NOMO-1 treated with dmso at 0.1 percent for 144 hours (cell line): ENCODE data around the gene CFAP20.
A peak's percentile ranks its signal among the peaks of the same experiment; 100 is the strongest.

Experiments
- DNase-seq: peaks from one replicate; lab custom pipeline; 2025; ENCODE audit not compliant: unreplicated experiment; lab: John Stamatoyannopoulos, UW

The CFAP20 gene

DNA sequence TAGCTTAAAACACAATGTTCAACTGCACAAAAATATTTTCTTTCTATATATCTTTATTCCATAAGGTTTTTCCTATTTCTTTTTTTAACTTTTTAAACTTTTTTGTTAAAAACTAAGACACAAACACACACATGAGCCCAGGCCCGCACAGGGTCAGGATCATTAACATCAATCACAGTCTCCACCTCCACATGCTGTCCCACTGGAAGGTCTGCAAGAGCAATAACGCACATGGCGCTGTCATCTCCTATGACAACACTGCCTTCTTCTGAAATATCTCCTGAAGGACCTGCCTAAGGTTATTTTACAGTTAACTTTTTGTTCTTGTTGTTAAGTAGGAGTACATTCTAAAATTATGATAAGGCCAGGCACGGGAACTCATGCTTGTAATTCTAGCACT, 4.1 kb downstream of the CFAP20 start:
- DNase-seq, result no peak

DNA sequence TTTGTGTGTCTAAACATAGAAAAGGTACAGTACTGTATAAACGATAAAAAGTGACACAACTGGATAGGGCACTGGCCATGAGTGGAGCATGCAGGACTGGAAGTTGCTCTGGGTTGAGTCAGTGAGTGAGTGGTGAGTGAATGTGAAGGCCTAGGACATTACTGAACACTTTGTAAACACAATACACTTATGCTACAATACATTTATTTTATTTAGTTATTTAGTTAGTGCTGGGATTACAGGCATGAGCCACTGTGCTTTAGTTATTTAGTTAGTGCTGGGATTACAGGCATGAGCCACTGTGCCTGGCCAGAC, 4.6 kb downstream of the CFAP20 start:
- DNase-seq, result no peak

DNA sequence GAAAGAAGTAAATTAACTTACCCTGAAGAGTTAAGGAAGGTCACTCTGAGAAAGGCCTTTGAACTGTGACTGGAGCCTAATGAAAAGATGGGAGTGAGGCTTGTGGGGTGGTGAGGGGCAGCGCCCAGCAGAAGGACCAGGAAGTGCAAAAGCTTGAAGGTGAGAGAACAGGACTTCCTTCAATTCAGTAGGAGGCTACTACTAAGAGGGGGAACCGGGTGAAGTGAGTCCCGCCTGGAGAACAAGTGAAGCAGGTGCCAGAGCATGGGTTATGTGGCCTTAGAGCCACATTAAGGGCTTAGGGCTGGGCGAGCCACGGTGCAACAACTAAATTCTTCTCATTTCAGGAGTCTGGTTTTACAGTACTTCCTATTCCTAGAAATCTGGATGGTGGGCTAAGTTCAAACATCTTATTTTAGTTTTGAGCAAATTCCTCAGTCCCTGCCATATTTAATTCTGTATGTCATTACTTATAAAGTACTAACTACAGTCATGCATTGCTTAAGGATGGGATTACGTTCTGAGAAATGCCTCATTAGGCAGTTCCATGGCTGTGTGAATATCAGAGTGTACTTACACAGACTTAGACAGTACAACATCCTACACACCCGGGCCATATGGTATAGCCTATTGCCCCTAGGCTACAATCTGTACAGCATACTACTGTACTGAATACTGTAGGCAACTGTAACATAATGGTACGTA, 5.1 kb downstream of the CFAP20 start:
- DNase-seq, result no peak

DNA sequence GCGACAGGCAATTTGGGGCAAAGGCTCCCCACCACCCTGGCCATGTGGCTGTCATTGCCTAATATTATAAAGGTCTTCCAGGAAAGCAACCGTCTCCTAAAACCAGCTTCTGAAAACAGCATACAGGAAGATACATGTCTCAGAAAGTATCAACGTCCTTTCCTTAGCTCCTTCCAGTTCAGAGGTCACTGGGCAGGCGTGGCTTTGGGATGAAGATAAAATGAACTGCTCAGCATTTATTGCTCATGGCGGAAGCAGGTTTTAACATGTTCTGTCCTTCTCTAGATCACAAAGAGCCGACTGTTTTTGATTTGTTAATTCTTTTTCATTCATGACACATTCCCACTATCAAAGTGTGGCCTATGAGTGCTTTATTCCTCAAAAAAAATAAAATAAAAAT, 8.0 kb downstream of the CFAP20 start:
- DNase-seq, result no peak

DNA sequence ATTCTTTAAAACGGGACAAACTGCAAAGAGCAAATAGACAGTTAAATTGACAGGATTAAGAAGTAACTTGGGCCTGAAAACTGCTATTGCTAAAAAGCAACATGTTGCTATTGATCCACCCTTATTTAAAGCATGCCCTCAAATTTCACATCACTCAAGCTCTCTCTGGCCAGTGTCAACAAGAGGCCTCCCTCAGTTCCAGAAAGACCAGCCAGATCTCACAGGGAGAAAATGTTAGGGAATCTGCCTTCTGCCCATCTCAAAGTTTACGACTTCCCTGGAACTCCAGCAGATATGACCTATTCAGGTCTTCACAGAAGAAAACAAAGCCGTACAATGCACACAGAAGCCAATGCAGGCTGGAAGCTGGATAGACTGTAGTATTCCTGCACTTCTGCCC, 8.9 kb downstream of the CFAP20 start:
- DNase-seq, result no peak

DNA sequence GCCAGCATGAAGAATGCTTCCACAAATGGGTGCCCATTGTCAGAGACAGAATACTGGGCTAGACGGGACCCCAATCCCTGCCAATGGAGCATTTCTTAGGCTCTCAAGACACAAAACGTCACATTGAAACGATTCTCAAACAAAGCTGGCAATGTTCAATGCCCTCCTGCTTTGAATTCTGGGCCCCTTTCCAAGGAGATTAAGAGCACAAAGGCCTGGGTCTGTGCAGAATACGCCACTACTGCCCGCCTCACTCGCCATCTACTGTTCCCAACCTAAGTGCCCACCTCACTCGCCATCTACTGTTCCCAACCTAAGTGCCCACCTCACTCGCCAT, 9.7 kb downstream of the CFAP20 start:
- no peak for DNase-seq

DNA sequence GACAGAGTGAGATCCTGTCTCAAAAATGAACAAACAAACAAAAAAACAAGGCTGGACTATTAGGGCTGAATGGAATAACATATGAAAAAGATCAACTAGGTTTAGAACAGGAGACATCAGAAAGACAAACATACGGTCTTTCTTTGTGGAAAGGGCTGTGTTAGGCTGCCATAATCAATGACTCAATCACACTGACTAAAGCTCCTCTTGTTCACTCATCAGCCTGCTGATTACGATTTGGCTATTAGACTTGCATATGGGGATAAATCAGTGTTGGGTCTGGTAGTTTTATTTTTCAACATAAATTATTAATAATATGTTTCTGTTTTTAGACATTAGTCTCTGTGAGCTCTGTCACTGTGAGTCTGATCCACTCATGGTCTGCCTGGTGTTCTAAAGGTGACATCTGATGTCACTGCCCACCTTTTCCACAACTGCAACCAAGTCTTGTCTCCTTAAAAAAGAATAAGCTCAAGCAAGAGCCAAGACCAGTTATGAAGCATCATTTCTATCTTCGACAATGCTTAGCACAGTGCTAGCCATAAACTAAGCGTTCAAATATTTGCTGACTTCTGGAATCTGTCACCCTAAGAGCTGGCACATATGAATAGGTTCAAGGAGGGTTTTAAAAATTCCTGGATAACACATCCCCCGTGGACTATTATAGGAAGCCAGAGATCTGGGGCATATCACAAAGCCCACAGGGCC, 10.2 kb downstream of the CFAP20 start:
- DNase-seq, result no peak

DNA sequence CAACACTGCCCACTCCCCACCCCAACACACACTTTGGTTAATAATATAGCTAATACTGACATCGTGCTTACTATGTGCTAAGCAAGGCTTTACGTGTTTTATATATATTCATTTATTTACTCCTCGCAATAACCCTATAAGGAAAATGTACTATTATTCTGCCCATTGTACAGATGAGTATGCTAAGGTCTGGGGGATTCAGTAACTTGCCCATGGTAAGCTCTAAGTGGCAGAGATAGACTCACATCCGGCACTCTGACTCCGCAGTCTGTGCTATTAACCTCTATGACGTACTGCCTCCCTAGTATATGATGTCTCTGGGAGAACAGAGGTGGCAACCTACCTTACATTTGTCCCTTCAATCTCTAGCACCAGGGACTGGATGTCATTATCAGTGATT, 12.7 kb downstream of the CFAP20 start:
- DNase-seq, result no peak

DNA sequence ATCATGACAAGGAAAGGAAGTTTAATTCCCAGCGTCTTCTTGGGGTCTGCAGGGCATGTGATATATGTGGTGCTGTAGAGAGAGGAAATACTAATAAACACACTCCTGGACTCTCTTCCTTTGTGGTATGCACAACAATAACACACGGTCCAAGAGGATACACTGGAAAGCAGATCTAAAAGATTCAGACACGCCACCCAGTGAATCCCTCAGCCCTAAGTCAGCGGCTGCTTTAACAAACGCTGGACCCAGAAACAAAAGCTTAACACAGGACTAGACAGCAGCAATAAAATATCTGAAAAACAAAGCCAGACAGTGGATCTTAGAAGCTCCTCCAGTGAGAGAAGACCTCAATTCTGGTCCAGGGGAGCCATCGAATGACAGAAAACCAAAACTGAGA, 13.1 kb downstream of the CFAP20 start:
- DNase-seq, result no peak

DNA sequence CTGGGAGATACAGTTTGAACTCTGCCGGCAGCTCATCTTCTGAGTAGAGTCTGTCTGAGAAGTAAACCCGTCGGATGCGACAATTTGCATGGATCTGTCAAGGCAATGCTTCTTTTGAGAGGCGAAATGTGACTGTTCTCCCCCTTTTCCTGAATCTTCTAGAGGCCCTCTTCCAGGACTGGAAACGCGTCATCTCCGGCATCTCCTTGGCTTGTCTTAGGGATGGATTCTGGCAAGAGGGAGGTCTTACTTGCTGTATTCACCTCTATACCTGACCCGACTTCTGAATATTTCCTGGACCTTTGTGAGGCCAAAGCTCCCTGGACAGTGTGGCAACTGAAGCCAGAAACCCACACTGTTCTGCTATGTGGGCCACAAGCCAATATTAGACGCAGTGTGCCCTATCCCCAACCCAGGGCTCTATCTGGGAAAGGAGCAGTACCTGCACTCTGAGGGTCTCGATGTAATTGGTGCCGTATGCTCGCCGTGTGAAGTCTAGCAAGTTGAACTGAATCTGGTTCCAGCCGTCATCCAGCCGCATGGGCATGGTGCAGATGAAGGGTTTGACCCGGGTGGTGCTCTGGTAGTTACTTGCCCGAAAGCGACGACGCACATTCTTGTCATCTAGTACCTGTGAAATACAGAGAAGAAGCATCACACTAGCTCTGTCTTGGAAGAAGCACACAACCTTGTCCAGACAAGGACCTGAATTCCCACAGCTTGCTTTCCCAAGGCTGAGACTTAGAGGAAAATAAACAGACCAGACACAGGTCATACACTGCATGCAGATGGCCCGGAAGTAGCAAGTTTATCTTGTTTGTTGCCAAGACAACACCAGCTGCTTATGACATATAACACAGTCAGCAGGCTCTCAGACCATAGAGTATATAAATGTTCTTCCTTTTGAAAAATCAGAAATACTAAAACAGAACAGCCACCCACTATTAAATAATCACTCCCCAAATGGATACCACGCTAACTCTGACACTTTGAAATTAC, 14.1 kb downstream of the CFAP20 start:
- DNase-seq, result no peak

DNA sequence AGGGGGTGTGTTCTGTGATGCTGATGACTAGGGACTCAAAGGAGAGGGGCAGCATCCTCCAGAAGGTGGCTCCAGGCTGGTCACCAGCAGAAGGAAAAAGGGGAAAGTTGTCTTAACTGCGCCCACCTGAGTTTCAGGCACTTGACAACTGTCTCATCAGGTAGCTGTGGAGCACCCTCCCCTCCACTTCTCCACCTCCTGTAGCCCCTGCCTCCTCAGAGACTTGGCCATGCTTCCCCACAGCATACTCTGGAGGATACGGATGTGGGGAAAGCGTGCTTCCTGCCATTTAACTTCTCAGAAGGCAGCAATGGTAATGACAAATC, 17.9 kb downstream of the CFAP20 start:
- no peak for DNase-seq

DNA sequence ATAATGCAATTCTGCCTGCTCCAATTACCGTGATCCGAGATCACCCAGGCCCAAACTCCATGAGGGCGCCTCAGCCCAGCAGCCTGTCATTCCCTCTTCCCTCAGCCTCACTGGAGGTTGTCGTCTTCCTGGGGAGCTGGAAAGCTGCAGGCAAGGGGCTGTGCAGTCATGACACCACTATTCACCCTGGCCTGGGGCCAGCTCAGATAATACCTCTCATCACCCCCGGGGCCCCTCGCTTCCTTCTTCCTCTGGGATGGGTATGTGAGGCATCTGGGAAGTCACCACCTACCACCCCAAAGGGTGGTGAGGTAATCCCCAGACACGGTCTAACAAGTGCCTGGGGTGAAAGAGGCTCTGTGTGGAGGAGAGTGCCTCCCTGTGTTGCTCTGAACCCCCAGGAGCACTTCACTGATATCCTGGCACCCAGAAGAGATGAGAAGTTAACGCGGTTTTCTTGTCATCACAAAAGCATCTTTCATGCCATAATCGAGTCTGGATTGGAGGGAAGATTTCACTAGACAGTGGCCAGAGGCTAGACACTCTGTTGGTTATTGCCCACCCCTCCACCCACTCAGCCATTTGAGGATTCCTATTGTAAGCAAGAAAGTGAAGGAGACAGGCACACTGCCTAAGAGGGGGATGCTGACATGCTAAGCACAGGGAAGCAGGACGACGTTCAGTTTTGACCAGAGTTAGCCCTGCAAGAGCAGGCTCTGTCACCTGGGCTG, 18.4 kb downstream of the CFAP20 start:
- DNase-seq, result no peak

DNA sequence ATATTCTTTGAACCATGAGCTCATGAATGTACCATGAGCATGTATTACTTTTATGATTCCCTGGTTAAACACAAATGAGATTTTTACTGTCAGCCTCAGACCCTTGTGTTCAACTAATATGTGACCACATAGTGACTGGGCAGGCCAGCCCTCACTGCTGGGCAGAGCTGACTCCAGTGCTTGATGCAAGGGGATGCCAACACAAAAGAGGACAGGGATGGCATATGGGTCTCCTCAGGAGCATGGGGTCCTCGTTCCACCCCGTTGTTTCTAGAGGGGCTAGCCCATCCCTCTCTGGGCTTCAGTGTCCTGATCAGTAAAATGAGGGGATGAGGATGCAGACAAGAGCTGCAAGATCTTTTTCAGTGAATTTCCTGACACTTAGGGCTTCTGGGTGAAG, 19.3 kb downstream of the CFAP20 start:
- DNase-seq, result no peak

DNA sequence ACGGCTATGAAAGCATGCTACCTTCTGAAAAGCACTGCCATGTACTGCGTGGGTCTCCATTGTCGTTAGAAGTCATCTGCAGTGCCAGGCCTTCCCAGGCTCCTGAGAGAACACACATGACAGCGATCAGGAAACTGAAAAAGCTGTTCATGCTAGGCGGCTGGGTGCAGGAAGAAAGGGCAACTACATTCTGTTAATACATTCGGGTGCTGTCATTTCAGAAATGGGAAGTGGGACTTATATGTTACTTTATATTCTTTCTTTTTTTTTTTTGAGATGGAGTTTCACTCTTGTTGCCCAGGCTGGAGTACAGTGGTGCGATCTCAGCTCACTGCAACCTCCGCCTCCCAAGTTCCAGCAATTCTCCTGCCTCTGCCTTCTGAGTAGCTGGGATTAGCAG, 19.9 kb downstream of the CFAP20 start:
- DNase-seq, result peak; percentile 17

DNA sequence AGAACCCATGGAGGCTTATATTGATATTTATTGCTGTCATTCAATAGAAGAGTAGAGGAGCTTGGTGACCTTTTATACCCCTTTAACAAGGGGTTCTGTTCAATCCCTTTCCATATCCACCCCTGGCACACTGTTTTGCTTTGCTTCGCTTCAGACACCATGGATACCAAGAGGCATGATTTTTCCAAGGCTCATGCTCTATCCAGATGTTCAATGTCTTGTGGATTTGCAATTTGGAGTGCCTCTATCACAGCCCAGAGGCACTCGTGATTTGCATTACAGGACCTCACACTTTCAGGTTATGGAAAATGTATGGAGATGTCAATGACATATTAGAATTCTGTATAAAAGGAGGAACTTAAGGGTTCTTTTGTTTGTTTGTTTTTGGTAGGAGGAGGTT, 21.5 kb downstream of the CFAP20 start:
- DNase-seq, result no peak

DNA sequence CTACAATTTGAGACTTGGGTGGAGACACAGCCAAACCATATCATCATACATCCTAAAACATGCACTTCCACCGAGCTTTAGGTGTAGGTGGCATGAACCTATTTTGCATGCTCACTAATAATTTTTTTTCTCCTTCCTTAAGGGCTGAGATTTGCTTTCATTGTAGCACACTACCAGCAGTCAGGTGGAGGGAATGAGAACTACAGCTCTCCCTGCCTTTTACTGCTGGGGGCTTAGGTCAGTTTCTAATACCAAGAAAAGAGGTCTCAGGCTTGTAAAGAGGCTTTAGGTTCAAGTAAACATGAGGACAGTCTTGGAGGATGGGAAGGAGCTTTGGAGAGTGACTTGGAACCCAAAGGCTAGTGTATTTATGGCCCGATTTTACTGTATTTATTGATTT, 22.0 kb downstream of the CFAP20 start:
- DNase-seq, result no peak

DNA sequence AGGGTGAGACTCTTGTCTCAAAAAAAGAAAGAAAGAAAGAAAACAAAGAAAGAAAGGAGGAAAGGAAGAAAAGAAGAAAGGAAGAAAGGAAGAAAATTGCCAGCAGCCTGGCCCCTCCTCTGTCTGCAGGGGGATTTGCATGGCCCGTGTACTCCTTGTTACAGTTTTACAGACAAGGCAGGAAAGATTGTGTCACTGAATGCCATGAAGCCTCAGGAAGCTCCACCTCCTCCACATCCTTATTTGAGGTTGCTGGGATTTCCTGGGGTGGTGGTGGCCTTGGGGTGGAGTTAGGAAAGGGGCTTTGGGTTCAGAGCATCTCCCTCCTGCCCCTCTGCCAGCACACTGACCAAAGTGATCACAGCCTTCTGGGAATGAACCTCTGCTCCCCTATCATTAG, 23.6 kb downstream of the CFAP20 start:
- DNase-seq, result no peak

DNA sequence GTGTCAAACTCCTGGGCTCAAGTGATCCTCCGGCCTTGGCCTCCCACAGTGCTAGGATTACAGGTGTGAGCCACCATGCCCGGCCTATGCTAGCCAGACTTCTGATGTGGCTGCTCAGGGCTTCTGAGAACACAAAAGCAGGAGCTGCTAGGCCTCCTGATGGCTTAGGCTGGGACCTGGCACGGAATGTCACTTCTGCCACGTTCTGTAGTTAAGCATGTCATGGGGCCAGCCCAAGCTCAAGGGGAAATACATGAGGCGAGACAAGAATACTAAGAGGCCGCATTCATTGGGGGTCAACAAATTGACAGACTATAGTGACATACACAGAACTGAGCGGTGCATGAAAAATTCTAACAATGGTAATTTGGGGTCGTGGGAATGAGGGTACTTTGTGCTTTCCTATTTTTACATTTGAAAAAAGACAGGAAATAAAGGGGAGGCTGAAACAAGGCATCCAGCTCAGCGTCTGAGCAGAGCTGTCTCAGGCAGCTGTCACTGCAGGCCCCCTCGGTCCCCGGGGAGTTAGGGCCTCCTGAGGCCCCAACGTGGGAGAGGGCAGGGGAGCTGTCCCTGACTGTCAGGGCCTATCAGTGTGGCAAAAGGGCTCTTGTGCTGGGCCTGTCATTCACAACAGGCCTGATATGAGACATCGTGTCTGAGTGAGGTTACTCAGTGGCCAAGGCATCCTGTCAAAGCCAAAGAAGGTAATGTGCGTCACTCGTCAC, 26.4 kb downstream of the CFAP20 start:
- DNase-seq, result no peak

DNA sequence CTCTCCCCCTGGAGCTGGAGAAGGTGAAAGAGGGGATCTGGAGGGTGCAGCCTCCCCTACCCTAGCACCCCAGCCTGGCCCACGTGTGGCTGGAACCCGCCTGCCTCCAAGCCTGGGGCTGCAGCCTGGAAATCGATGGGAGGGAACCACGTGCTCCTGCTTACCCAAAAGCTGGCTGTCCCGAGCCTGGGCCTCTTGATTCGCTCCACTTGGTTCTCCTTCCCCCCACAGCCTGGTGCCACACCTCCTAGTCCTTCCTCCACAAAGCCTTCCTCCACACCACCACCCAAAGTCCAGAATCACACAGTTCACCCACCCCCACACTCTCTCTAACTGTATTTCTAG, 29.3 kb downstream of the CFAP20 start:
- no peak for DNase-seq

DNA sequence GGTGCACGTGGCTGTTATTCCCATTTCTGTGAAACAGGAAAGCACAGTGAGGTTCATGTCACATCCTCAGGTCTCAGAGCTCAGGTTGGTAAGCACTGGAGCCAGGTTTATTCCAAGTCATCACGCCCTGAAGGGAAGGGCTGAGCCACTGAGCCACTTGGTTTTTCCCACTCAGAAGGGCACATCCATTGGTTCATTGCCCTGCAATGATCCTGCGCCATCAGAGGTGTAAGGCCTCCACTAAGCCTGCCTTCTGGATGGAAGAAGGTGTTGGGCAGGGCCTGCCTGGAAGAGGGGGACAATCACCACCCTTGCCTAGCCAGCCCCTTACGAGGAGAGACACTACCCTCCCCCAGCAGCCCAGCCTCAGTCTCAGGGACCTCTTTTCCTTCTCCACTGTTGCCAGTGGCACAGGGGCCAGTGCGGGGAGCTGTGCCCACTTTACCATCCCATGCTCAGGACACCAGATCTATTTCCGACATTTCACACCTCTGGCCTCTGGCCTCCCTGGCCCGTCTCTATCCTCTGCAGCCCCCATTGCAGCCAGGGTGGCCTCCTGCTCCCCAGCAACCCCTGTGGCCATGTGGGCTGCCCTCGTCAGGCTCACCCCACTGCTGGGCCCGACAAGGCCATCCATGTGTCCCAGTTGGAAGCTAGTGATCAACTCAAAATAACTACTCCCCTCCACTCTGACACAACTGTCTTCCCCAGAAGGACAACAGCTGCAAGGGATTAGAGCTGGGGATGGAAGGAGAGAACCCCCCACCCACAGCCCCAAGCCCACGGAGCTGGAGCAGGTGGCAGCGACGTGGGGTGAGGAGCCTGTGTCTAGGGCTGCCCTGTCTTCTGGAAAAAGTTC, 29.9 kb downstream of the CFAP20 start:
- DNase-seq, result no peak
